ENCODE data around the gene ITPK1.

The ITPK1 gene

DNA sequence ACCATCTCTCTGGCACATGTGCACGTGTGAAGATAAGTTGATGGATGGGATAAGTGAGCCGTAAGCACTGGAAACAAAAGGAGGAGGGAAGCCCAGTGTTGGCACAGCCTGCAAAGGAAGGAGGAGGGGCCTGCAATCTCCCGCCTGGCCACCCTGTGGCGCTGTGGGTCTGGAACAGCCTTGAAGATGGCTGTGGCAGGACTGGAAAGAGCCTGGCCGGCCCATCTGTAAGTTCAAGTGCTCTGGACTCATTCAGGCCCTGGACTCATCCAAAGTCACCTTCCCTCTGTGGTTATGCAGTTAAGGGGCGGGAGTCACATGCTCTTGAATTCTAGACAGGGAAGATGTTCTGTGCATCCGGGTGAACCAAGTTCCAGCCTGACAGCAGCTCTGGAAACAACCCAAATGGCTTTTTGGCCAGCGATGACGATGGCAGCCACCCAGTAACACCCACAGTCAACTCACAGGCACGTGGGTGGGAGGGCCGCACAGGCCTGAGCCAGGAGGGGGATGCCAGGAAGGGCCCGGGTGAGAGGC is 142.4 kb downstream of the ITPK1 start:
- DNase-seq (ENCODE audit: low read depth in 3 of 3, low spot score in 1 of 3): no peak

DNA sequence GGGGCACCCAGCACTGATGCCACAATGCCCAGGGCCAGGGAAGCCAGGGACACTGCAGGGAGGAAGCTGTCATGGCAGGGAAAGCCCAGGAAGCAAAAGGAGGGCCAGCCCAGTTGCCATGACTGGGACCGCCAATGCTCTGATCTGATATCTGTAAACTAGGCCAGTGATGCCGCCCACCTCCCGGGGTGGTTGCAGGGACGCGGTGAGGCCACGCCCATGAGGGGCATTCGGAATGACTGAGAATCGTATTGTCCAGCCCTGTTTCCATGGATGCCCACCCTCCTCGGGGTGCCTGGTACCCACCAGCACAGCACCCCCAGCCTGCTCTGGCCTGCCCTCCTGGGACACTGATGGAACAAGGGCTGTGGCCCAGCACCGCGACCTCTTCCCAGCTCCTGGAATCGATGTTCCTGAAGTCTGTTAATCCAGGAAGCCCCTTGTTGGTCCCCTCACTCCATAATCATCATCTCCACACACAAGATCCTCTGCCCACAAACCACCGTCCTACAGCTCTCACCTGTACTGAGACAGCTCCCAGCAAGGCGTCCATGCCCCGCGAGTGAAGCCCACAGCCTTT is 144.0 kb downstream of the ITPK1 start:
- no peak for DNase-seq (ENCODE audit: low read depth in 3 of 3, low spot score in 1 of 3)

DNA sequence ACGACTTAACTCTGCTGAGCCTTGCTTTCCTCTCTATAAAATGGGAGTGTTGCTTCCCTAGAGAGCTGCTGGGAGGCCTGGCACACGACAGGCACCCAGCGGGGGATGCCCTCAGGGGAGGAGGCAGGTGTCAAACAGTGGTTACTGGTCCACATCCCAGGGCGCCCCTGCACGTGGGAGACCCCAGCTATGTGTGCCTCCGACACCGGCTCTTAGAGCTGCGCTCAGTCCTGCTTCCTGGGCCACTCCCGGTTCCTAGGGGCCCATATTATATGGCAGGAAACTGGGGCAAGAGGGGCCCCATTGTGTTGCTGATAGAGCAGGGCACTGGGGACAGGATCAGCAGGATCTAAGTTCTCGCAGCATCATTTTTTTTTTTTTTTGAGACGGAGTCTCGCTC is 145.5 kb downstream of the ITPK1 start:
- no peak for DNase-seq (ENCODE audit: low read depth in 3 of 3, low spot score in 1 of 3)

DNA sequence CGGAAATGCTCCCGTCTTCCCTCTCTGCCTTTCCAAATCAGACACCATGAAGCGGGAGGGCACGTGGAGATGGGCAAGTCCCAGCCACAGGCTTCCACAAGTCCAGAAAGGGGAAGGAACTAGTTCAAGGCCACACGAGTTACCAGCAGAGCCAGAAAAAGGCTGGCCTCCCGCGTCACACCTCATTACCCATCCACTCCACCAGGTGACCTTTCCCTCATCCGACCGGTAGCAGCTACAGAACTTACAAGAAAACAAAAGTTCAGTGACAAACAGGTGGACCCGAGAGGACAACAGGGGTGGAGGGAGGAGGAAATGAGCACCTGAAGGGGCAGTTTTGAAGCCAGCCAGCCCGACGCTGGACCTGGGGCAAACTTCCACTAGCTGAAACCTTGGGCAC is 145.9 kb downstream of the ITPK1 start:
- no peak for DNase-seq (ENCODE audit: low read depth in 3 of 3, low spot score in 1 of 3)

DNA sequence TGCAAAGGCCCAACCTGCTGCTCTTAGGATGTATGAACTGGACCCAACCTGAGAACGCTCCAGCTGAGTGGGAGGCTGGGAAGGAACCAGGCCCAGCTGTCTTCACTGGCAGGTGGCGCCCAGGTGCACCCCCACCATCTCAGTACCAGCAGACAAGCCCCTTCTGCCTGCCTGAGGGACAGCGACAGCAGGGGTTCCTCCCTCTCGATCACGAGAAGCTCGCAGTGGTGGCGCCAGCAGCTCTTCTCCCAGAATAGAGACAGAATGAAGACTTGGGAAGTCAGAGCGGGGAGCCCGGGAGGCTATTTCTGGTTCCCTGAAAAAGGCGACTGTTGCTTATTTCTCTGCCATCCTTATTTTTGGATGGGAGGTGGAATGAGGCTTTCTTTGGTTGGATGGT is 146.3 kb downstream of the ITPK1 start:
- no peak for DNase-seq (ENCODE audit: low read depth in 3 of 3, low spot score in 1 of 3)

DNA sequence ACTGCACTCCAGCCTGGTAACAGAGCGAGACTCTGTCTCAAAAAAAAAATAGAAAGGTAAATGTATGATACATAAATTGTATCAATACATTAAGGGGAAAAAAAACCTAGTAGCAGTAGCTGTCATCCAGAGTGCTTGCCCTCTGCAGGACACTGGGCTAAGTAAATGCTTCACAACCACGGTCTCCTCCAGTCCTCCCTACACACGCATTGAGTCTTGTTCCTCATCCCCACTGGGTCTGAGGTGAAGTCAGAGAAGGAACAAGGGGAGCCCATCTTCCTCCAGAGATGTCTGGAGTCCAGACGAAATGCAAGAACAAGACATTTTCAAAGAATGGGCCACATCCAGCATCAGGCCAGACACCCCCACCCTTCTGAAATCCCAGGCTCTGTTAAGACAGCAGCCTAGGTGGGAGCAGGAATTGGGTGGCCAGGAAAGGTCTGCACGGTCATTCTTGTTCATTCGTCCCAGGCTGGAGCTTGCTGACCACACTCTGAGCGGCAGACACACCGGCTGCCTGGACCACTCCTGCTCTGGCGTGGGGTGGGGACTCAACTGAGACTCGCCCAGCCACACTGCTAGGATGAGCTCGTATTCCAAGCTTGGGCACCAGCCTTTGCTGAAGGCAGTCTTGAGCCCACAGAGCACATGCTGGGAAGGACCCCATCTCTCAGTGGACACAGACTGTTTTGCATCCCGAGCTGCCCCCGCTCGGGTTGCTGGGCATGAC is 147.3 kb downstream of the ITPK1 start:
- DNase-seq (ENCODE audit: low read depth in 3 of 3, low spot score in 1 of 3): no peak

DNA sequence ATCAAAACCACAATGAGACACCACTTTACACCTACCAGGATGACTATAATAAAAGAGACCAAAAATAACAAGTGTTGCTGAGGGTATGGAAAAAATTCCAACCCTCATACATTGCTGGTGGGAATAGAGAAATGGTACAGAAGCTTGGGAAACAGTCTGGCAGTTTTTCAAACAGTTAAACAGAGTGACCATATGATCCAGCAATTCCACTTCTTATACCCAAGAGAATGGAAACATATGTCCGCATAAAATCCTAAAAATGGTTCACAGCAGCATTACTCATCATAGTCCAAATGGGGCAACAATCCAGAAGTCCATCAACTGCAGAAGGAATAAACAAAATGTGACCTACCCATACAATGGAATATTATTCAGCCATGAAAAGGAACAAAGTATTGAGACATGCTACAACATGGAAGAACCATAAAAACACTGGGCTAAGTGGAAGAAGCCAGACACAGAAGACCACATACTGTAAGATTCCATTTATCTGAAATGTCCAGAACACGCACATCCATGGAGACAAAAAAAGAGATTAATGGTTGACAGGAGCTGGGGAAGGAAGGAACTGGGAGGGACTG is 148.3 kb downstream of the ITPK1 start:
- DNase-seq (ENCODE audit: low read depth in 3 of 3, low spot score in 1 of 3): no peak

DNA sequence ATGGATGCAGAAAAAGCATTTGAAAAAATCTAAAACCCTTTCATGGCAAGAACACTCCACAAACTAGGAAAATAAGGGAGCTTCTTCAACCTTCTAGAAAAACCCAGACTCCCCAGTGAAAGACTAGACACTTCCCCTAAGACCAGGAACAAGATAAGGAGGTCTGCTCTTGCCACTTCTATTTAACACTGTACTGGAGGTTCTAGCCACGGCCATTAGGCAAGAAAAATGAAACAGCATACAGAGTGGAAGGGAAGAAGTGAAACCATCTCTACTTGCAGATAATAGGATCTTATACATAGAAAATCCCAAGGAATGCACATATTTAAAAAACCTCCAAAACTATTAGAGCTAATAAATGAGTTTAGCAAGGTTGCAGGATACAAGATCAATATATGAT is 150.4 kb downstream of the ITPK1 start:
- no peak for DNase-seq (ENCODE audit: low read depth in 3 of 3, low spot score in 1 of 3)

DNA sequence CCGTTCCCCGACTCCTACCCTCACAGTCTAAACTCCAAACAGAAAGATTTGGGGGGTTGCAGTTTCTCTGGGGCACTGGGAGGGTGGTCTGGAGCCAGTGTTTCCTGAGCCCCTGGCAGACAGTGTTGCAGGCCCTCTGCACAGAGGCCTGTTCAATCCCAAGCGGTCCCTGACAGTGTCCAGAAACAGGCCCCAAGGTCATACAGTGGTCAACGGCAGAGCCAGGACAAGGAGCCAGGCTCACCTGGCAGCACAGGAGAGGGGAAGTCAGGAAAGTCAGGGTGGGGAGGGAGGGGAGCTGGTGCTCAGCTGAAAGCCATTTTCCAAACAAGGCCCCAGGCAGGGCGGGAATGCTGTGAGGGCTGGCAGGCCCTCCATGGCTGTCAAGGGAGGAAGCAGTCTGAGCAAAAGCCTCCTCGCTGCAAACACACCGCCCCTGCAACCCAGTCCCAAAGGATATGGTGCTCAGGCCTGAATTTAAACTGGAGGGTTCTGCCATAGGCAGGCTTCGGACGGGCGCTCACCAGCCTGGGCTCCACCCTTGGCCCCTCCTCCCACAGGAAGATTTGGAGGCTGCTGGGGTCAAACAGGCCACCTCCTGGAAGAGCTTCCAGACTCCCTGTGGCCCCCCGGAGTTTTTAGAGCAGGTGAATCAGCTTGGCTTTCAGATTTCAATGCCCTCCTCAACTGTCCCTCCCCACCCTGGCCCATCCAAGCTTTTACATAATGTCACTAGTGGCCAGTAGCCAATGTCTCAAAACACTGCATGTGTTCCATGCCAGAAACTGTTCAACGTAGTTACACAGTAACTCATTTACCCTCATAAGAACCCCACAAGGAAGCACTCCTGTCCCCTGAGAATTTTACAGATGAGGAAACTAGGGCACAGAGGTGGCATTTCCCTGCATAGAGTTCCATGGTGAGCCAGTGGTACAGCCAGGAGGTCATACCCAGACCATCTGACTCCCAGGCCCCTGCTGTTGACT is 151.3 kb downstream of the ITPK1 start:
- DNase-seq (ENCODE audit: low read depth in 3 of 3, low spot score in 1 of 3): no peak

DNA sequence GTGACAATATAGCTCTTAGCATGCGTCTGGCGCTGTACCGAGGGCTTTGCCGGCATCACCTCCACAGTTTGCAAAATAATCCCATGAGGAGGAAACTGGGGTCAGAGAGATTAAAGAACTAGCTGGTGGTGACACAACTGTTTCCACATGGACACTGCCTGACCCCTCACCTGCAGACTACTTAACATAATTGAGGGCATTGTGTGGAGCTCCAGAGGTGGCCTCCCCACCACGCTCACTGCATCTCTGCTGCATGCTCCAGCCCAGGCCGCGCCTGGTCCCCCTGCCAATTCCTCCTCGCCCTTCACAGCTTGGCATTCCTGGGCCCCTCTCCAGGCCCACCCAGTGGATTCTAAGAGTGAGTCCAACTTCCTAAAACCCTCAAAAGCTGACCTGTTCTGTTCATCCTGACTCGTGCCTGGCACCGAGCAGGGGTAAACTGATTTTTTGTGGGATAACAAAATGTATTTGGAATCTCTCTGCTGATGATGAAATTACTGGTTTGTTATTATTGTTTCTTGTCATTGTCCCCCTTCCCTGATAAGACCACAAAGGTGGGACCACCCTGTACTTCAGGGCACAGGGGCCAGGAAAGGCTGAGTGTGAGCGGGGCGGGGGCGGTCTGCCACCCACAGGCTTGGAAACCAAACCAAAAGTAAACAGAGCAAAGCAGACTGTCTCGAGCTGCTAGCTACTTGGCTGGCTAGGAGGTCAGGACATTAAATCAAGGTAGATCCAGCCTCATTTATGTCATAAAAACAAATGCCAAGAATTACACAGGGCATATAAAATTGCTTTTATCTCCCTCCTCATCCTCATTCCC is 152.2 kb downstream of the ITPK1 start:
- no peak for DNase-seq (ENCODE audit: low read depth in 3 of 3, low spot score in 1 of 3)

DNA sequence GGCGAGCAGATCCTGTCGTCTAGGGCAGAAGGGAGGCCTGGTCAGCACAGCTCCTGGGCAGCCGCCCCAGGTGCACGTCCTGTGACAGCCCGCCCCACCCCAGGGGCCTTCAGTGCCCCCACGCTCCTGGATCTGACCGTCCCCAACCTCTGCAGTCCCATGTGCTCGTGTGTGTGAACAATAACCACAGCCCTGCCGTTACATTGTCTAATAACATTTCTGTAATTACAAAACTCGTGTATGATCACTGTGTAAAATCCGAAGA is 153.0 kb downstream of the ITPK1 start:
- no peak for DNase-seq (ENCODE audit: low read depth in 3 of 3, low spot score in 1 of 3)

DNA sequence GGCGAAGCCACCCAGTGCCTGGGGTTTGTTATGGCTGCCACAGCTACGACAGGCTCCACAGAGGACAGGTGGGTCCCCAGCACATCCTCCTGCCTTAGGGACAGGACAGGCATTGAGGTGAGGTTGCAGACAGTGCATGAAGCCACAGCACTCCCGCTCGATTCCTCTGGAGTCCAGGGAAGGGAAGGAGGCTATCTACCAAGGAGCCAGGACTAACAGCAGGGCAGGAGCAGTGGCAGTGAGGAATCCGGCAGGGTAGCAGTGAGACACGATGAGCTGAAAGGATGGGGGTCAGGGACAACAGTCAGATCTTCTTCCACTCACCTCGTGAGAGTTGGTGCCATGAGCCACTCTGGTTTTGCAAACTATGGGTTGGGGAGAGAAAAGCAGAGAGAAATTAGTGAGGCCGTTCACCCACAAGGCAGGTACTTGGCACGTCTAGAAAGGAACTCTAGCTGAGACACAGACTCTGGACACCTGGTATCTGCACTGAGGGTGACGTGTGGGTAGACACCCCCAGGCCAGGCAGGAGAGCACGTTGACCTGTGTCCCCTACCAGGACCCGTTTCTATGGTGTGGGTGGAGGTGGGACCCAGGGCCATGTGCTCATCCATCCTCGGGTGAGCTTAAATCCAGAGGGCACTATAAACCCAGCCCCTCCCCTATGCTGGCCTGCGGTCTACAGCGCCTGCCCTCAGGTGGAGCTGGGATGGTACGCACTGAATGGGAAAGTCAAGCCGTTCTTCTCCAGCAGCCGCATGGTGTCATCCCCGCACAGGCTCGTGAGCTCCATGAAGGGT is 153.5 kb downstream of the ITPK1 start:
- no peak for DNase-seq (ENCODE audit: low read depth in 3 of 3, low spot score in 1 of 3)

DNA sequence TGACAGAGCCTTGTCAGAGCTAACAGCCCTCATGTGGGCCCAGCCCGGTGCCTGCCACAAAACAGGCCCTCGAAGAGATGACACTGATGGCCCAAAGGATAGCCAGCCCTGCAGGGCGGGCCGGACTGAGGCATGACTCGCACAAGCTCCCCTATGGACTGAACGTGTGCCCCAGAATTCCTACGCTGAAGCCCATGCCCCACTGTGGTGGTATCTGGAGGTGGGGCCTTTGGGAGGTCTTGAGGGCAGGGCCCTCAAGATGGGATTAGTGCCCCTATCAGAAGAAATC is 154.2 kb downstream of the ITPK1 start:
- no peak for DNase-seq (ENCODE audit: low read depth in 3 of 3, low spot score in 1 of 3)

DNA sequence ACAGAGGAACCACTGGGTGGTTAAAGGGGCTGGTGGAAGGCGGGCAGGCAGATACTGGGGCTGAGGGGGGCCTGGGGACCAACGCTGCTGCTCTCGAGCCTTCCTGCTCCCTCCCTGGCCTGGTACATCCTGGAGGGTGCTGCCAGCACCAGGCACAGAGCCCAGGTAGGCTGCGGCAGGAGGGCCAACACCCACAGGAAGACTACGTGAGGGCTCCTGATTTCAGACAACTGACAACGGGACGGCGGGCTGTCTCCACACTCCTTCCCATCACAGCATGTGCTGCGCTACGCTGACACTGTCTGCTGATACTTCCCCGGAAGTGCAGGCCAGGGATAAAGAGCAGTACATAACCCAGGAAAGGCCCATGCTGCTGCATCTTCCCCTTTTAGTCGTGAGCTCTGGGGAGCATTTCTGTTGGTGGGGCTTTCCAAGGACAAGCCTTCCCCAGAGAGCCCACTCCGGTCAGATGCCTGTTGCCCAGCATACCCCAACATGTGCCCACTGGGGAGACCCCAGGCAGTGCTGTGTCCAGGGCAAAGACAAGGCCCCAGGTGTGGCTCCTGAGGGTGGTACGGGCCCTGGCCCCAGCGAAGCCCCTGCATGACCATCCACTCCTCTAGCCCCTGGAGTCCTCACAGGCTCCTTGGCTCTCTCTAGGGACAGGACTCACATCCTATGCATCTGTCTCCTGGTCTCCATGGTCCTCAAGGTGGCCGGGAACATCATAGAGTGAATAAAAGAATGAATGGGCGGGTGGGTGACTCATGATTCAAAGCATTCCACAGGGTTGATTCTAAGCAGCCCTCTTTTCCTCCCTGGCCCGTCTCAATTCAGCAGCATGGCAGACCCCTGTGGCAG is 154.8 kb downstream of the ITPK1 start:
- no peak for DNase-seq (ENCODE audit: low read depth in 3 of 3, low spot score in 1 of 3)

DNA sequence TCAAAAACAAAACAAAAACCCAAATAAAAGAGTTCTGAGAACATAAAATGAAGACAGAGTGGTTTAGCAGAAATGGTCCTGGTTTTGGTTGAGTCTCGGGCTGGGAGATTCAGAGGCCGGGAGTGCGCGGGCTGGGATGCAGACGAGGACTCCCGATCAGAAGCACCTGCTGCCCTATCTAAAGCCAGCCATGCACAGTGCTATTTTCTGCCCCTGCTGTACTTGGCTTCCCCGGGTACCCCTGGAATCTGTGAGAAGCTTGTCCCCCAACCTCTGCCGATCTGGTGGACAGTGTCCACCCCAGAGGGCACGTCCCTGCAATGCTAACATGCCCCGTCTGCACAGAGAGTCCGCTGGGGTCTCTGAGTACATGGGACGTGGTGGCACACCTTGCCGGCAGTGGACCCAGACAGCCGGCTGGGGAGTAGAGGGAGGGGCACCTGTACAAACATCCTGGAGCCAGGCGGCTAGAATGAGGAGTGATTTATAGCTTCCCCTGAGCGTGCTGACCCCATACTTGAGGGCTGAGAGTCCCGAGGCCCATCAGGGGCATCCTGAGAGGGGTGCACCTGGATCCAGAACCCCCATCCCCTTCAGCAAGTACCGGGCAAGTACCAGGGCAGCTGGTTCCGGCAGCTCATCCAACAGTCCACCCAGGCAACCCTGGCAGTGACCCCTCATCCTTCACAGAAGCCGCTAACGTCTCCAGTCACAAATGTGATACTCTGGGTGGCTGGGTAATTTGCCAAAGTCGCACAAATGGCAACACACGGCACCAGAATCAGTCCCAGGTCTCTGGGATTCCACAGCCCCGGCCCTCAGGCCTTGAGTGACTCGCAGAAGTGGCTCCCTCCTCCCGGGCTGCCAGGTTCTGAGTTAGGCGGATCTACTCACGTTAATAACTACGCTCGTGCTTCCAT is 155.7 kb downstream of the ITPK1 start:
- no peak for DNase-seq (ENCODE audit: low read depth in 3 of 3, low spot score in 1 of 3)

DNA sequence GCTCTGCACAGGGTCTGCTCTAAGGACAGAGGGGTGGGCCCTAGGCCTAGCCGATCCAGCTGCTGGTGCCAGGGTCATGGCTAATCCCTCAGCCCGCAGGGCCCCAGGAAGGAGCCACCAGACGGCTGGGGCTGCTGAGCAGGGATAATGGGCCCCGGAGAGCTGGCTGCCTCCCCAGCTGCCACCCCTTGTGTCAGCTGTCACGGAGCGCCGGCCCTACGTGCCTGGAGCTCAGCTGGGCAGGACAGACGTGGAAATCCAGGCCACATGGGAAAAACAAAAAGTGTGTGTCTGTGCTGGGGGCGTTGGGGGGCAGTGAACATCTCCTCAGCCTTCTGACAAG is 156.6 kb downstream of the ITPK1 start:
- no peak for DNase-seq (ENCODE audit: low read depth in 3 of 3, low spot score in 1 of 3)

DNA sequence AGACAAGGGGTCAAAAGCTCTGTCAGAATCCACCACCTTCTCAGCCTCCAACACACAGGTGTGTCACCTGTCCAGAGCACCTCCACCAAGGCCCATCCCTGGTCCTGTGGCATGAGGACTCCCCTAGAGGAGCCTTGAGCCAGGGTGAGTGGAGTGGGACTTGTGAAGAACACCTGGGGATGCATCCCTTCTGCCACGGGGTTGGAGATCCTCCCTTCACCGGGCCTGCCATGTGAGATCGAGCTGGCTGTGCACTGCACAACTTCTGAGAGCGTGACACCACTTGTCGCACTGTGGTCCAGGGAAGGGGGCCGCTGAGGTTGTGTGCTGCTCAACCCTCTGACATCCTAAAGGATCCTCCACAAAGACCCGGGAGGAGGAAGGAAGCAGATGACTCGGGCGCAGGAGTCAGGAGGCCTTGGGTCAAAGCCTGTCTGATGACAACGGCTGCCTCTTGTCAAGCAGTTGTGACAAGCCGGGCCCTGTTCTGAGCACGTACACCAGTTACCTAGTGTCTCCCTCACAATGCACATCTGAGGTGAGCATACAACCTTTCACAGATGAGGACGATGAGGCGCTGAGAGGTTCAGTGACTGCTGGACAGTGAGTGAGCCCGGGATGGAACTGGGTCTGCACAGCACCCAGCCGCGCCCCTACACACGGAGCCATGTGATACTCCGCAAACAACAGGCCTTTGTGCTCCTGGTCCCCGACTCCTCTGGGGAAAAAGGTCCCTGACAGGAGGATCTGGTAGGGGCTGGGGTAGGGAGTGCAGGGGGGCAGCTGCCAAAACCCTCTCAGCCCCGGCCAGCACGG is 157.1 kb downstream of the ITPK1 start:
- no peak for DNase-seq (ENCODE audit: low read depth in 3 of 3, low spot score in 1 of 3)

Measured in stimulated activated CD4-positive, alpha-beta T cell treated with anti-CD3 and anti-CD28 coated beads, TNF-alpha, amount 100 ng/mL, for 1 hour (primary cell).